AG04449 (cell line): ENCODE results near the gene BRCA1.
"Not testable (repeated sequence)": the region's sequence is repeated elsewhere in the genome, so short reads cannot be mapped to it uniquely, and the experiment has no call there.

ENCODE experiments used
- CTCF ChIA-PET: fragments of 350-600 bp; formaldehyde crosslinking; extraction: SDS; loops from one replicate; lab custom pipeline; 2021; ENCODE audit warnings: antibody characterized with exemption; lab: Yijun Ruan, JAX
- POLR2A ChIA-PET: fragments of 400-600, 350-600 bp; formaldehyde crosslinking; extraction: SDS; loops from one replicate; lab custom pipeline; 2020; ENCODE audit warnings: antibody characterized with exemption, inconsistent platforms; lab: Yijun Ruan, JAX
- DNase-seq: peaks from one replicate; pipeline ENCODE4 v3.0.0-alpha.2; 2010; ENCODE audit warnings: low read depth, low spot score
- H3K4me3 ChIP-seq: 2 replicates; pipeline ENCODE4 v1.5.1; 2011; ENCODE audit warnings: low read depth, mild to moderate bottlenecking, control low read depth, low read length
- TF ChIP-seq, protein P1 (sequence below): IDR thresholded peaks from one replicate; pipeline ENCODE4 v1.5.1; 2011; ENCODE audit warnings: mild to moderate bottlenecking, moderate library complexity, low read length, control low read depth, inconsistent platforms; ENCODE audit not compliant: insufficient read depth; ENCODE audit errors: missing control alignments

BRCA1 gene

DNA sequence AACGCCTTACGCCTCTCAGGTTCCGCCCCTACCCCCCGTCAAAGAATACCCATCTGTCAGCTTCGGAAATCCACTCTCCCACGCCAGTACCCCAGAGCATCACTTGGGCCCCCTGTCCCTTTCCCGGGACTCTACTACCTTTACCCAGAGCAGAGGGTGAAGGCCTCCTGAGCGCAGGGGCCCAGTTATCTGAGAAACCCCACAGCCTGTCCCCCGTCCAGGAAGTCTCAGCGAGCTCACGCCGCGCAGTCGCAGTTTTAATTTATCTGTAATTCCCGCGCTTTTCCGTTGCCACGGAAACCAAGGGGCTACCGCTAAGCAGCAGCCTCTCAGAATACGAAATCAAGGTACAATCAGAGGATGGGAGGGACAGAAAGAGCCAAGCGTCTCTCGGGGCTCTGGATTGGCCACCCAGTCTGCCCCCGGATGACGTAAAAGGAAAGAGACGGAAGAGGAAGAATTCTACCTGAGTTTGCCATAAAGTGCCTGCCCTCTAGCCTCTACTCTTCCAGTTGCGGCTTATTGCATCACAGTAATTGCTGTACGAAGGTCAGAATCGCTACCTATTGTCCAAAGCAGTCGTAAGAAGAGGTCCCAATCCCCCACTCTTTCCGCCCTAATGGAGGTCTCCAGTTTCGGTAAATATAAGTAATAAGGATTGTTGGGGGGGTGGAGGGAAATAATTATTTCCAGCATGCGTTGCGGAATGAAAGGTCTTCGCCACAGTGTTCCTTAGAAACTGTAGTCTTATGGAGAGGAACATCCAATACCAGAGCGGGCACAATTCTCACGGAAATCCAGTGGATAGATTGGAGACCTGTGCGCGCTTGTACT is at the start of gene BRCA1:
Gene BRCA1 (minus strand): TSS at position 232 of the 834 bp plus-strand sequence. CDS start 1,268 bp downstream, outside the sequence.
- TF ChIP-seq, protein P1, sequence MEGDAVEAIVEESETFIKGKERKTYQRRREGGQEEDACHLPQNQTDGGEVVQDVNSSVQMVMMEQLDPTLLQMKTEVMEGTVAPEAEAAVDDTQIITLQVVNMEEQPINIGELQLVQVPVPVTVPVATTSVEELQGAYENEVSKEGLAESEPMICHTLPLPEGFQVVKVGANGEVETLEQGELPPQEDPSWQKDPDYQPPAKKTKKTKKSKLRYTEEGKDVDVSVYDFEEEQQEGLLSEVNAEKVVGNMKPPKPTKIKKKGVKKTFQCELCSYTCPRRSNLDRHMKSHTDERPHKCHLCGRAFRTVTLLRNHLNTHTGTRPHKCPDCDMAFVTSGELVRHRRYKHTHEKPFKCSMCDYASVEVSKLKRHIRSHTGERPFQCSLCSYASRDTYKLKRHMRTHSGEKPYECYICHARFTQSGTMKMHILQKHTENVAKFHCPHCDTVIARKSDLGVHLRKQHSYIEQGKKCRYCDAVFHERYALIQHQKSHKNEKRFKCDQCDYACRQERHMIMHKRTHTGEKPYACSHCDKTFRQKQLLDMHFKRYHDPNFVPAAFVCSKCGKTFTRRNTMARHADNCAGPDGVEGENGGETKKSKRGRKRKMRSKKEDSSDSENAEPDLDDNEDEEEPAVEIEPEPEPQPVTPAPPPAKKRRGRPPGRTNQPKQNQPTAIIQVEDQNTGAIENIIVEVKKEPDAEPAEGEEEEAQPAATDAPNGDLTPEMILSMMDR: no peak
- H3K4me3 ChIP-seq: peak within 1 kb of the TSS; percentile 95
- ChIA-PET CTCF (interaction anchor here (1.2 to 1.3 kb wide), 2 partner anchors 76 to 101 kb away, joined by 4 to 5 read pairs; no protein-coding TSS in a partner anchor), POLR2A (interaction anchor here (1.2 kb wide), 1 partner anchor 127 kb away, joined by 4 read pairs; the partner anchor contains the start of gene RPL27)
- DNase-seq: peak; percentile 91

DNA sequence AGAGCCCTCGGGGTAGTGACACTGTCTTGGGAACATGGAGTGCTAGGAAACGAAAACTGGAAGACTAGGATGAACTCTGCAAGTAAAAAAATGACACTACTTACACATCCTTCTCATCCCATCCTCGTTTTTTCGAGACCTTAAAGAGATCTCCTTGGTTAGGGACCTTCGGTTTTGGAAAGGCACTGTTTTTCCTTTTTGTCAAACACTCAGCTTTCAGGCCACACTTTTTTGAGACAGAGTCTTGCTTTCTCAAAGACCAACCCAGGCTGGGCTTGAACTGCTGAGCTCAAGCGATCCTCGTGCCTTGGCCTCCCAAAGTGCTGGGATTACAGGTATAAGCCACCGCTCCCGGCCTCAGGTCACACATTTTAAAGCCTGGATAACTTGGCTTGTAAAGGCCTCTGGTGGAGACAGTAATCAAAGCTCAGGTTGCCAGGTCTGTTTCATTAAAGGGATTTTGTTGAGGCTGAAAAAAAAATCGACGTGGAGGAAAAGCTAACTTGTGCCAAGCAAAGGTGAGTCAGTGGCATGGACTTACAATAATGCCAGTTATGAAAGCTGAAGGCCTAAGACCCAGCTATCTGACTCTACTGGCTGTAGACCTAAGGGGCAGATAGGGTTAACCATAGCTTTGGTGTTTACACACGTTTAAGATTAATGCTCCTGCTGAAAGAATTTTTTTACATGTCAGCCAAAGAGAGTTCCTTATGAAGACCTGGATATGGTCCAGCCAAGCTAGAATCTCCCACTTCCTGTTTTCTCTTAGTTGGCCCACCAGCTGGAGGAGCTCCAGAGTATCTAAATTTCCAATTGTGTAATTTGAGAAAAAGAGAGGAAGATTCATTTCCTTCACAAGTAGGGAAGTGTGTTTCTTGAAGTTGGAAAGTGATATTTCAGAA is 46.7 kb upstream of the BRCA1 start:
- POLR2A ChIA-PET: interaction anchor here (0.8 to 2.3 kb wide), 6 partner anchors 12 to 174 kb away, joined by 3 to 15 read pairs (median 6); partner anchors contain the start of genes RPL27, TMEM106A and VAT1
- DNase-seq: peak; percentile 91

DNA sequence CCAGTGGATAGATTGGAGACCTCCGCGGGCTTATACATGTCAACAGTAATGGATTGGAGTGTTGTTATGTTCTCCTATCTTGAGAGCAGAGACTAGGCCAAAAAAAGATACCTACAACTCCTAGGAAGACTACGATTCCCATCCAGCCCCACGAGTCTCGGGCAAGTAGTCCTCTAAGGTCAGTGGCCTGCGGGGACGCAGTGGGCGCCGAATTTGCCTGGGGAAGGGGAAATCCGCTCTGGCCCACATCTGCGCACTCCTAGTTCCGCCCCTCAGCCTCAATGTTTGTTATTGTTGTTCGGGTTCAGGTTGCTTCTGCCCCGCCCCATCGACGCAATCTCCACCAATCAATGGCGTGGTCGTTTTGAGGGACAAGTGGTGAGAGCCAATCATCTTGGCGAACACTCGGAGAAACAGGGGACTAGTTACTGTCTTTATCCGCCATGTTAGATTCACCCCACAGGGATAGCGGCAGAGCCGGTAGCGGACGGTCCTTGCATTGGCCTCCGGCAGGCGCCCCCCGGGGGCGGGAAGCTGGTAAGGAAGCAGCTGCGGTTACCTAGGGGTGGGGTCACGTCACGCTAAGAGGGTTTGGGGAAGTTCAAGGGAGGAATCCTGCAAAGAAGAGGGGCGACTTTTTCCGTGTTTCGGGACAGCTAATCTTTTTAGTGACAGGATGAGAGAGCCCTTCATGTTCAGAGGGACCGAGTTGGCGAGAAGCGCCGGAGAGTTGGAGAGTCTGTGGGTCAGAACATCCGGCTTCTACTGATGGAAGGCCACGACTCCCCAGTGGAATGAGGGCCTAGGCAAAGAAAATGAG is 45.8 kb upstream of the BRCA1 start, which contains the start of gene NBR1:
Gene NBR1 (plus strand): TSS at position 449 of the 820 bp plus-strand sequence. CDS start 4,586 bp downstream, outside the sequence.
- ChIA-PET POLR2A (interaction anchor here (0.9 to 2.3 kb wide), 5 partner anchors 13 to 173 kb away, joined by 3 to 15 read pairs (median 6); partner anchors contain the start of genes RPL27 and TMEM106A), CTCF (interaction anchor here (1.0 to 1.9 kb wide), 6 partner anchors 18 to 172 kb away, joined by 3 to 14 read pairs (median 3); partner anchors contain the start of genes RND2 and RPL27)
- TF ChIP-seq, protein P1: no peak
- peak; percentile 92 for DNase-seq
- peak within 1 kb of the TSS; percentile 85 for H3K4me3 ChIP-seq

More for the DNA sequence above, 46.7 kb upstream of the BRCA1 start:
- CTCF ChIA-PET: interaction anchor here (1.0 to 1.9 kb wide), 6 partner anchors 17 to 173 kb away, joined by 3 to 14 read pairs (median 3); partner anchors contain the start of genes RND2 and RPL27
- TF ChIP-seq, protein P1: no peak
- peak overlapping the region; percentile 85 for H3K4me3 ChIP-seq

DNA sequence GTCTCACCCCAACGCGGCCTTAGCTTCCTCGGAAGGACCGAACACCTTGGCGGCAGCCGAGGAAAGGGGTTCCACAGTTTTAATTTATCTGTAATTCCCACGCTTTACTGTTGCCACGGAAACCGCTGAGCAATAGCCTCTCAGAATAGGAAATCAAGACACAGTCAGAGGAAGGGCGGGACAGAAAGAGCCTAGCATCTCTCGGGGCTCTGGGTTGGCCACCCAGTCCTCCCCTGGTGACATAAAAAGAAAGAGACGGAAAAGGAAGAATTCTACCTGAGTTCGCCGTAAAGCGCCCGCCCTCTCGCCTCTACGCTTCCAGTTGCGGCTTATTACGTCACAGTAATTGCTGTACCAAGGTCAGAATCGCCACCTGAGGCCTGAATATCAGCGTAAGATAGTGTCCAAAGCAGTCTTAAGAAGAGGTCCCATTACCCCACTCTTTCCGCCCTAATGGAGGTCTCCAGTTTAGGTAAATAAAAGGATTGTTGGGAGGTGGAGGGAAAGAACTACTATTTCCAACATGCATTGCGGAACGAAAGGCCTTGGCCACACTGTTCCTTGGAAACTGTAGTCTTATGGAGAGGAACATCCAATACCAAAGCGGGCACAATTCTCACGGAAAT is 45.1 kb upstream of the BRCA1 start:
- CTCF ChIA-PET: interaction anchor here (2.4 kb wide), 1 partner anchor 146 kb away, joined by 14 read pairs; no protein-coding TSS in a partner anchor
- H3K4me3 ChIP-seq: peak overlapping the region; percentile 85
- TF ChIP-seq, protein P1: no peak
- POLR2A ChIA-PET: interaction anchor here (0.9 to 1.2 kb wide), 2 partner anchors 145 to 146 kb away, joined by 3 to 4 read pairs; no protein-coding TSS in a partner anchor
- DNase-seq: peak; percentile 74

DNA sequence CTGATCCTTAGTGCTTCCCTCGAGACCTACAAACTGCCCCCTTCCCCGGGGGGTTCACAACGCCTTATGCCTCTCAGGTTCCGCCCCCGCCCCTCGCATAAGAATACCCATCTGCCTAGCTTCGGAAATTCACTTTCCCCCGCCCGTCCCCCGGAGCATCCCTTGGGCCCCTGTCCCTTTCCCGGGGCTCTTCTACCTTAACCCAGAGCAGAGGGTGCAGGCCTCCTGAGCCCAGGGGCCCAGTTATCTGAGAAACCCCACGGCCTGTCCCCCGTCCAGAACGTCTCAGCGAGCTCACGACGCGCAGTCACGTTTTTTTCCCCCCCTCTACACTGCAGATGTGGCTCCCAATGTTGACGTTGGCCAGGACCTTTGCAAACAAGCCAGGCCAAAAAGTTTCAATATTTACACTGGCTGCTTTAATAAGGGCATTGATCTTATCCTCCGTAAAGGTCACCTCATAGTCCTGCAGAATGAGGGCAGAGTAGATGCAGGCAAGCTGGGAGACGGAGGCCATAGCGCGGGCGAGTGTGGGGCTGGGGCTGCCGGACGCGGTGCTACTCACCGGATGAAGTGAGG is 44.5 kb upstream of the BRCA1 start:
- H3K4me3 ChIP-seq: peak overlapping the region; percentile 85
- TF ChIP-seq, protein P1: no peak
- ChIA-PET POLR2A (interaction anchor here (0.9 to 1.2 kb wide), 2 partner anchors 146 kb away, joined by 3 to 4 read pairs; no protein-coding TSS in a partner anchor), CTCF (interaction anchor here (0.9 to 2.4 kb wide), 2 partner anchors 8 to 145 kb away, joined by 3 to 14 read pairs; no protein-coding TSS in a partner anchor)
- DNase-seq: no peak

DNA sequence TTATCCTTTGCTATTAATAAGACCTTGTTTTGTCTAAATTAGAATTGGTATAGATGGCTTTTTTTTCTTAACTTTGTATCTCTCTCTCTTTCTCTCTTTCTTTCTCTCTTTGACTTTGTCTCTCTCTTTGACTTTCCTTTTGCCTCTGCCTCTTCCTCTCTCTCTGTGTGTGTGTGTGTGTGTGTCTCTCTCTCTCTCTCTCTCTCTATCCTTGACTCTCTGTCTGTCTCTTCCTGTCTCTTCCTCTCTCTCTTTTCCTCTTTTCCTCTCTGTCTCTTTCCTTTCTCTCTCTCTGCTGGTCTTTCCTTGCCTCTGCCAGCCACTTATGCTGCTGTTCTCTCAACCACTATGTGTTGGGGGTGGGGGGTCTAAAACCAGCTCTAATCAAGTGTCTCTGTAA is 40.8 kb upstream of the BRCA1 start:
- DNase-seq, CTCF ChIA-PET, POLR2A ChIA-PET, H3K4me3 ChIP-seq: not testable (repeated sequence)

DNA sequence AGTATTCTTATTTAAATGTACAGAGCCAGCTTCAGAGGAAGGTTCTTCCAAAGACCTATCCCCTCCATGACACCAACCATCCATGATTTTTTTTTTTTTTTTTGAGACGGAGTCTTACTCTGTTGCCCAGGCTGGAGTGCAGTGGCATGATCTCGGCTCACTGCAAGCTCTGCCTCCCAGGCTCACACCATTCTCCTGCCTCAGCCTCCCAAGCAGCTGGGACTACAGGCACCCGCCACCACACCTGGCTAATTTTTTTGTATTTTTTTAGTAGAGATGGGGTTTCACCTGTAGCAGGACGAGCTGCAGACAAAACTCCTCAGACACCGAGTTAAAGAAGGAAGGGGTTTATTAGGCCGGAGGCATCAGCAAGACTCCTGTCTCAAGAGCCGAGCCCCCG is 34.8 kb upstream of the BRCA1 start:
- POLR2A ChIA-PET, H3K4me3 ChIP-seq, DNase-seq: not testable (repeated sequence)
- CTCF ChIA-PET: interaction anchor here (0.6 kb wide), 1 partner anchor 136 kb away, joined by 3 read pairs; no protein-coding TSS in a partner anchor

DNA sequence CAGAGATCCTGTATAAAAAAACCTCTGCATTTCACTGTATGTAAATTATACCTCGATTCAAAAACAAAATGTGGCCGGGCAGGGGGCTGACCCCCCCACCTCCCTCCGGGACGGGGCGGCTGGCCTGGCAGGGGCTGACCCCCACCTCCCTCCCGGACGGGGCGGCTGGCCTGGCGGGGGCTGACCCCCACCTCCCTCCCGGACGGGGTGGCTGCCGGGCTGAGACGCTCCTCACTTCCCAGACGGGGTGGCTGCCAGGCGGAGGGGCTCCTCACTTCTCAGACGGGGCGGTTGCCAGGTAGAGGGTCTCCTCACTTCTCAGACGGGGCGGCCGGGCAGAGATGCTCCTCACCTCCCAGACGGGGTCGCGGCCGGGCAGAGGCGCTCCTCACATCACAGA is 34.1 kb upstream of the BRCA1 start:
- CTCF ChIA-PET, POLR2A ChIA-PET, DNase-seq, H3K4me3 ChIP-seq: not testable (repeated sequence)
